GM12878 (cell line): ENCODE results near the gene LRP8. TPM values are rescaled to one million over a fixed set of nuclear protein-coding genes. Genes with fewer than 3 reads are reported as not detected.
A peak's percentile ranks its signal among the peaks of the same experiment; 100 is the strongest.

ENCODE experiments used
- ATAC-seq: fragments of 200-7000 bp; cut with Tn5 transposase; 3 replicates; pipeline ENCODE4 v1.9.1; 2020; ENCODE audit warnings: mild to moderate bottlenecking, moderate library complexity
- BruUV-seq: library from RNA; stranded (reverse); fragments of 400-500 nt; replicated peaks from 2 replicates; lab custom pipeline; 2021; lab: Mats Ljungman, UMichigan
- CTCF ChIA-PET: fragments of 300-600 bp; sonication (Branson Sonifier 250); formaldehyde crosslinking; extraction: SDS; loops from one replicate; lab custom pipeline; 2021; ENCODE audit warnings: inconsistent platforms; lab: Yijun Ruan, JAX
- POLR2A ChIA-PET: fragments of 350-600 bp; formaldehyde crosslinking; extraction: SDS; loops from one replicate; lab custom pipeline; 2021; ENCODE audit warnings: inconsistent platforms; lab: Charles Lee
- RAD21 ChIA-PET: fragments of 300-600 bp; sonication (Branson Sonifier 250); formaldehyde crosslinking; loops from one replicate; lab custom pipeline; 2023; ENCODE audit warnings: antibody characterized with exemption; ENCODE audit not compliant: unreplicated experiment; lab: Charles Lee
- SMC1A ChIA-PET: fragments of 300-600 bp; sonication (Branson Sonifier 250); formaldehyde crosslinking; loops from one replicate; lab custom pipeline; 2023; ENCODE audit not compliant: unreplicated experiment, uncharacterized antibody; lab: Charles Lee
- DNase-seq: peaks from one replicate; pipeline ENCODE4 v3.0.0-alpha.2; 2011; ENCODE audit warnings: low read depth, low spot score
- FAIRE-seq: peaks from 3 replicates; lab custom pipeline; 2011; peaks lifted over from hg19 to GRCh38; lab: Jason Lieb, UNC
- H2AFZ ChIP-seq: 2 replicates; pipeline ENCODE4 v1.6.0; 2011; ENCODE audit warnings: low read depth, low read length, control low read depth; ENCODE audit not compliant: control insufficient read depth
- H3K27ac ChIP-seq: 2 replicates; pipeline ENCODE4 v1.5.1; 2011; ENCODE audit warnings: control low read depth; ENCODE audit not compliant: control insufficient read depth, insufficient read depth
- H3K27me3 ChIP-seq, 2 experiments: replicated peaks in 1 of 2; 2 replicates each; pipeline versions ENCODE4 v1.6.0 to v1.6.1; 2011; ENCODE audit warnings: low read length in 1 of 2; ENCODE audit not compliant: control insufficient read depth in 2 of 2, insufficient read depth in 2 of 2
- H3K36me3 ChIP-seq, 2 experiments: 2 replicates each; pipeline ENCODE4 v1.5.1; 2011; ENCODE audit warnings: low read length in 1 of 2; ENCODE audit not compliant: control insufficient read depth in 2 of 2, insufficient read depth in 2 of 2
- H3K4me1 ChIP-seq: 2 replicates; pipeline ENCODE4 v1.6.1; 2011; ENCODE audit warnings: mild to moderate bottlenecking, low read length, moderate library complexity, mixed read lengths; ENCODE audit not compliant: control insufficient read depth, insufficient read depth
- H3K4me2 ChIP-seq: 2 replicates; pipeline ENCODE4 v1.6.0; 2011; ENCODE audit warnings: control low read depth; ENCODE audit not compliant: control insufficient read depth, insufficient read depth
- H3K4me3 ChIP-seq: fragments of 200-600 bp; sonication (generic); 2 replicates; pipeline ENCODE4 v1.5.1; 2016
- H3K79me2 ChIP-seq: 2 replicates; pipeline ENCODE4 v1.6.0; 2011; ENCODE audit warnings: low read length; ENCODE audit not compliant: control insufficient read depth, insufficient read depth
- H3K9ac ChIP-seq: 2 replicates; pipeline ENCODE4 v1.8.0; 2011; ENCODE audit warnings: low read length, control low read depth, mixed read lengths; ENCODE audit not compliant: control insufficient read depth, insufficient read depth
- H3K9me3 ChIP-seq: replicated peaks from 3 replicates; pipeline ENCODE4 v1.5.1; 2011; ENCODE audit warnings: mild to moderate bottlenecking, low read length; ENCODE audit not compliant: control insufficient read depth, insufficient read depth
- H4K20me1 ChIP-seq: 2 replicates; pipeline ENCODE4 v1.6.0; 2011; ENCODE audit not compliant: control insufficient read depth, insufficient read depth
- RFX5 ChIP-seq: IDR thresholded peaks from 2 replicates; pipeline ENCODE4 v1.6.1; 2011; ENCODE audit warnings: low read depth, low read length, improper control_type of control experiment
- SIN3A ChIP-seq: IDR thresholded peaks from 2 replicates; pipeline ENCODE4 v1.6.1; 2012; ENCODE audit warnings: low read depth, low read length, improper control_type of control experiment
- ZNF24 ChIP-seq: fragments of 450-650 bp; IDR thresholded peaks from 2 replicates; pipeline ENCODE4 v1.6.1; 2017; ENCODE audit warnings: antibody characterized with exemption, mild to moderate bottlenecking
- ZNF592 ChIP-seq: fragments of 450-650 bp; IDR thresholded peaks from 2 replicates; pipeline ENCODE4 v1.6.1; 2017; ENCODE audit warnings: mild to moderate bottlenecking, moderate library complexity
- WGBS: methylation state at CpG from one replicate; pipeline ENCODE4 v1.1.6; 2016; ENCODE audit warnings: low lambda C conversion rate; ENCODE audit not compliant: insufficient replicate concordance, insufficient coverage; ENCODE audit errors: missing lambda C conversion rate; 5-methylcytosine and 5-hydroxymethylcytosine counted together
- in situ Hi-C: fragments of 300-500 bp; cut with MboI; formaldehyde crosslinking; loops from 9 replicates; pipeline ENCODE4 v1.14.3; 2018; ENCODE audit warnings: mixed read lengths
- intact Hi-C: fragments of 100-400 bp; cut with micrococcal nuclease; formaldehyde crosslinking; loops from one replicate; pipeline ENCODE4 v1.14.2; 2022; ENCODE audit not compliant: unreplicated experiment
- polyA plus RNA-seq, 11 experiments: library from polyadenylated mRNA; depleted of rRNA in 4 of 11; unstranded in 6 of 11; stranded (reverse) in 5 of 11; fragments of >200 nt; fragmentation: Nextera tagmentation in 4 of 11; fragmentation: Illumina TruSeq in 1 of 11; extraction: Ambion mirVana in 4 of 11; extraction: Trizol in 1 of 11; gene quantifications; 1 replicate in 1 of 11; 2 replicates in 10 of 11; pipeline versions ENCODE4 v1.2.1 to v1.2.3, GENCODE V29; 2011 to 2016; ENCODE audit warnings: inconsistent platforms in 2 of 11, missing spikeins in 2 of 11, low read depth in 1 of 11
- total RNA-seq, 4 experiments: library from RNA; depleted of rRNA in 3 of 4; stranded (reverse); fragments of >200 nt in 3 of 4; fragmentation: Illumina TruSeq in 1 of 4; extraction: Trizol in 1 of 4; gene quantifications; 2 replicates each; pipeline versions ENCODE4 v1.2.1 to v1.2.3, GENCODE V29; 2013 to 2021
- TF ChIP-seq, protein P1 (sequence below): IDR thresholded peaks from 2 replicates; pipeline ENCODE4 v1.6.1; 2012; ENCODE audit warnings: low read length, inconsistent platforms

Gene LRP8
- total and polyA plus RNA-seq, 10 of the 15 experiments (the other 5 are each of a cell fraction or from before 2014, with no cell fraction given), result 2.8 to 40.5 (median 22.3) TPM

DNA sequence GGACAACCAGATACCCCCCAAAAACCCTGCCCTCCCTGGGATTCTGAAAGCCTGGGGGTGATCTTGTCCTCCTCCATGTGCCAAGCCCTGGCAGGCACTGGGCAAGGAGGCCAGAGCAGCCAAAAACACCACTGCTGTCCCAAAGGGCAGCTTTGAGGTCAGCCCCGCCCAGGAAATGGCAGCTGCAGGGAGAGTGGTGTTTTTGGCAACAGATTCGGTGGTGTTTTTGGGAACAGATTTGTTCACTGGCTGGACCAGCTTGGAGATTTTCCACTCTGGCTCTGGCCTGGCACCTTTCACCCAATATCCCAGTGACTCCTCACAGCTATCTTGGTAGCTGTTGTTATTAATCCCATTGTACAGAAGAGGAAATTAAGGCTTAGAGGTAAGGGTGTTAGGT is 34.7 kb downstream of the LRP8 start:
- SMC1A ChIA-PET, result interaction anchor here (0.8 to 4.5 kb wide), 11 partner anchors 11 to 120 kb away, joined by 3 to 26 read pairs (median 6); no protein-coding TSS in a partner anchor
- intact Hi-C loops (loop anchor here (2.0 kb wide), 1 partner anchor 34 kb away; no protein-coding TSS in a partner anchor), in situ Hi-C loops (no loop called here)
- Histone ChIP-seq H3K9me3 (no peaks in the 10 kb centered on the region), H3K36me3 (peaks cover 5 to 12% of the 10 kb centered on the region in 2 experiments; a peak in 2 of 4 replicates), H3K27ac (peak overlapping the region; percentile 77), H3K79me2 (peaks cover 21% of the 10 kb centered on the region), H3K9ac (peak overlapping the region; percentile 17; the same call in 1 of the 2 replicates), H3K27me3 (no peaks in the 10 kb centered on the region), H4K20me1 (no peaks in the 10 kb centered on the region), H3K4me1 (peaks cover 51% of the 10 kb centered on the region), H3K4me2 (peak overlapping the region; percentile 6; the same call in 1 of the 2 replicates)
- 4% methylated on average over 2 of the region's 2 CpGs for WGBS
- CTCF ChIA-PET, result interaction anchor here (1.2 to 9.5 kb wide), 4 partner anchors 14 to 100 kb away, joined by 5 to 95 read pairs (median 8); no protein-coding TSS in a partner anchor
- peak; percentile 25 for ATAC-seq
- no peak for TF ChIP-seq SIN3A
- TF ChIP-seq, protein P1, sequence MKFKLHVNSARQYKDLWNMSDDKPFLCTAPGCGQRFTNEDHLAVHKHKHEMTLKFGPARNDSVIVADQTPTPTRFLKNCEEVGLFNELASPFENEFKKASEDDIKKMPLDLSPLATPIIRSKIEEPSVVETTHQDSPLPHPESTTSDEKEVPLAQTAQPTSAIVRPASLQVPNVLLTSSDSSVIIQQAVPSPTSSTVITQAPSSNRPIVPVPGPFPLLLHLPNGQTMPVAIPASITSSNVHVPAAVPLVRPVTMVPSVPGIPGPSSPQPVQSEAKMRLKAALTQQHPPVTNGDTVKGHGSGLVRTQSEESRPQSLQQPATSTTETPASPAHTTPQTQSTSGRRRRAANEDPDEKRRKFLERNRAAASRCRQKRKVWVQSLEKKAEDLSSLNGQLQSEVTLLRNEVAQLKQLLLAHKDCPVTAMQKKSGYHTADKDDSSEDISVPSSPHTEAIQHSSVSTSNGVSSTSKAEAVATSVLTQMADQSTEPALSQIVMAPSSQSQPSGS, result no peak
- no peak for TF ChIP-seq ZNF24
- TF ChIP-seq ZNF592, result peak; percentile 45; the same call in 1 of the 2 replicates
- TF ChIP-seq RFX5, result no peak
- TF ChIP-seq, all 136 proteins: peak for 1
- DNase-seq (no peak), FAIRE-seq (no peak)
- no TSS peak for BruUV-seq
- Histone ChIP-seq H3K4me3 (no peak overlapping the region), H2AFZ (no peak overlapping the region)
- POLR2A ChIA-PET, result interaction anchor here (1.0 to 1.6 kb wide), 3 partner anchors 15 to 75 kb away, joined by 3 to 6 read pairs (median 4); no protein-coding TSS in a partner anchor
- RAD21 ChIA-PET, result interaction anchor here (0.7 to 3.3 kb wide), 11 partner anchors 12 to 158 kb away, joined by 3 to 27 read pairs (median 4); no protein-coding TSS in a partner anchor
